Endodermal cell (in vitro differentiated cells): ENCODE results near the gene MRRF. TPM values are rescaled to one million over a fixed set of nuclear protein-coding genes. Genes with fewer than 3 reads are reported as not detected.

Experiments used
- DNase-seq: peaks from one replicate; pipeline ENCODE4 v3.0.0-alpha.2; 2017
- H3K27ac ChIP-seq: 2 replicates; pipeline ENCODE4 v1.5.1; 2013; ENCODE audit warnings: mild to moderate bottlenecking, low read depth, low read length, moderate library complexity
- H3K27me3 ChIP-seq: 2 replicates; pipeline ENCODE4 v1.6.1; 2013; ENCODE audit warnings: mild to moderate bottlenecking, low read length, moderate library complexity; ENCODE audit not compliant: insufficient read depth, control insufficient read depth, poor library complexity, severe bottlenecking
- H3K36me3 ChIP-seq: 2 replicates; pipeline ENCODE4 v1.7.0; 2013; ENCODE audit warnings: mild to moderate bottlenecking, low read length, moderate library complexity; ENCODE audit not compliant: control insufficient read depth, insufficient read depth
- H3K4me1 ChIP-seq: one replicate; pipeline ENCODE4 v1.7.0; 2013; ENCODE audit warnings: low read length; ENCODE audit not compliant: control insufficient read depth, insufficient read depth
- H3K4me3 ChIP-seq: 2 replicates; pipeline ENCODE4 v1.5.1; 2013; ENCODE audit warnings: mild to moderate bottlenecking, low read length, moderate library complexity
- H3K9ac ChIP-seq: 2 replicates; pipeline ENCODE4 v1.6.1; 2013; ENCODE audit warnings: mild to moderate bottlenecking, low read length, moderate library complexity; ENCODE audit not compliant: poor library complexity, severe bottlenecking; ENCODE audit errors: extremely low read depth
- H3K9me3 ChIP-seq: 2 replicates; pipeline ENCODE4 v1.6.1; 2013; ENCODE audit warnings: mild to moderate bottlenecking, low read length, moderate library complexity; ENCODE audit not compliant: control insufficient read depth
- H3K27ac Mint-ChIP-seq: 2 replicates; pipeline ENCODE4 v1.8.0; 2020; ENCODE audit warnings: mixed read lengths
- H3K27me3 Mint-ChIP-seq: 2 replicates; pipeline ENCODE4 v1.8.0; 2021; ENCODE audit warnings: mild to moderate bottlenecking, mixed read lengths; ENCODE audit not compliant: insufficient read depth
- H3K36me3 Mint-ChIP-seq: 2 replicates; pipeline ENCODE4 v1.8.0; 2020; ENCODE audit warnings: low read depth, mixed read lengths
- H3K4me1 Mint-ChIP-seq: 2 replicates; pipeline ENCODE4 v1.8.0; 2020; ENCODE audit warnings: mixed read lengths
- H3K4me3 Mint-ChIP-seq: 2 replicates; pipeline ENCODE4 v1.8.0; 2020; ENCODE audit warnings: mild to moderate bottlenecking, moderate library complexity, mixed read lengths
- H3K9me3 Mint-ChIP-seq: 2 replicates; pipeline ENCODE4 v1.8.0; 2020; ENCODE audit warnings: mild to moderate bottlenecking, mixed read lengths
- CTCF ChIP-seq: fragments of 200-600 bp; sonication (generic); conservative IDR thresholded peaks from 2 replicates; pipeline ENCODE4 v1.5.0; 2021; ENCODE audit warnings: antibody characterized with exemption, mild to moderate bottlenecking
- WGBS, 2 experiments: methylation state at CpG; one replicate each; pipeline versions ENCODE4 v1.1.5 to v1.1.7; 2013; ENCODE audit warnings: missing lambda C conversion rate in 2 of 2, mixed read lengths in 1 of 2; ENCODE audit not compliant: insufficient coverage in 1 of 2, insufficient read length in 1 of 2; 5-methylcytosine and 5-hydroxymethylcytosine counted together
- total RNA-seq, 2 donors: library from RNA; stranded (reverse); fragmentation: NEBNext Ultra II Directional in 1 of 2; extraction: Animal tissue kit (Norgen Biotek cat#: 25700) in 1 of 2; gene quantifications; 2 replicates in 1 of 2; 3 replicates in 1 of 2; pipeline ENCODE4 v1.2.1, GENCODE V29; 2021

MRRF gene
- total RNA-seq, 2 donors from 2014 or later = 25.8 to 27.6 TPM

DNA sequence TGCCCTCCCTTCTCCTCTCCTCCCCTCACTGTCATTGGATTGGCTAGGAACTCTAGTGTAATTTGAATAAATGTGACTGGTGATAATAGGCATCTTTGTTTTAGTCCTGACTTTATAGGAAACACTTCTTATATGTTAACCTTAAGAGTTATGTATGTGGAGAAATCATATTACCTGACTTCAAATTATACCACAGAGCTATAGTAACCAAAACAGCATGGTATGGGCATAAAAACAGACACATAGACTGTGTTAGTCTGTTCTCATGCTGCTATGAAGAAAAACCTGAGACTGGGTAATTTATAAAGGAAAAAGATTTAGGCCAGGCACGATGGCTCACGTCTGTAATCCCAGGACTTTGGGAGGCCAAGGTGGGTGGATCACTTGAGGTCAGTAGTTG, 9.4 kb downstream of the MRRF start:
- no peak overlapping the region for H3K27ac Mint-ChIP-seq
- WGBS, 2 experiments = 80 to 87% methylated on average over 2 of the region's 2 CpGs
- no peaks in the 10 kb centered on the region for H3K27me3 Mint-ChIP-seq

GRCh38 chr9:122276096-122276495, 11.4 kb downstream of the MRRF start:
- H3K27ac Mint-ChIP-seq = no peak overlapping the region
- H3K36me3 Mint-ChIP-seq = peaks cover 67% of the 10 kb centered on the region
- H3K9me3 Mint-ChIP-seq = peaks cover 19% of the 10 kb centered on the region
- 93 to 100% methylated on average over 3 to 6 of the region's 7 CpGs for WGBS, 2 experiments
- no peak overlapping the region for H3K4me3 Mint-ChIP-seq
- peaks cover 27% of the 10 kb centered on the region for H3K9me3 ChIP-seq
- no peaks in the 10 kb centered on the region for H3K4me1 Mint-ChIP-seq
- no peaks in the 10 kb centered on the region for H3K27me3 ChIP-seq
- H3K4me1 ChIP-seq = no peaks in the 10 kb centered on the region
- H3K36me3 ChIP-seq = peaks cover 62% of the 10 kb centered on the region
- no peak overlapping the region for H3K4me3 ChIP-seq
- no peaks in the 10 kb centered on the region for H3K27me3 Mint-ChIP-seq
- H3K27ac ChIP-seq = no peak overlapping the region
- no peak for TF ChIP-seq CTCF
- no peak for DNase-seq
- no peak overlapping the region for H3K9ac ChIP-seq

More for the DNA sequence above, 9.4 kb downstream of the MRRF start:
- H3K27me3 ChIP-seq = no peaks in the 10 kb centered on the region
- TF ChIP-seq CTCF = no peak
- peaks cover 27% of the 10 kb centered on the region for H3K9me3 ChIP-seq
- peaks cover 59% of the 10 kb centered on the region for H3K36me3 ChIP-seq
- Mint-ChIP-seq H3K4me1 (no peaks in the 10 kb centered on the region), H3K9me3 (peaks cover 19% of the 10 kb centered on the region), H3K4me3 (no peak overlapping the region), H3K36me3 (peaks cover 64% of the 10 kb centered on the region)
- no peak overlapping the region for H3K4me3 ChIP-seq
- H3K27ac ChIP-seq = no peak overlapping the region
- H3K4me1 ChIP-seq = no peaks in the 10 kb centered on the region
- DNase-seq = no peak
- H3K9ac ChIP-seq = no peak overlapping the region

DNA sequence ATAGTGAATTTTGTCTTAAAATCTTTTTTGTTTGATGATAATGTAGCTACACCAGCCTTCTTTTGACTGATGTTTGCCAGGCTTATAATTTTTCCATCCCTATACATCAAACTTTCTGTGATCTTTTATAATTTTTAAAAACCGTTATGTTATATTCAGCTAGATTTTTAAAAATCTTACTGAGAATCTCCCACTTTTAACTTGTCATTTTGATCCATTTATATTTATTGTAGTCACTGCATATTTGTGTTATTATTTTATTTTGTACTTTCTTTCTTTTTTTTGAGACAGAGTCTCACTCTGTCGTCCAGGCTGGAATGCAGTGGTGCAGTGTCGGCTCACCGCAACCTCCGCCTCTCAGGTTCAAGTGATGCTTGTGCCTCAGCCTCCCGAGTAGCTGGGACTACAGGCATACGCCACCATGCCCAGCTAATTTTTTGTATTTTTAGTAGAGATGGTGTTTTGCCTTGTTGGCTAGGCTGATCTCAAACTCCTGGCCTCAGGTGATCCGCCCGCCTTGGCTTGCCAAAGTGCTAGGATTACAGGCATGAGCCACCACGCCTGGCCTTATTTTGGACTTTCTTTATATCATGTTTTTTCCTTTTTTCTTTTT, 12.7 kb downstream of the MRRF start:
- Mint-ChIP-seq H3K9me3 (peaks cover 19% of the 10 kb centered on the region), H3K4me3 (no peak overlapping the region), H3K36me3 (peaks cover 67% of the 10 kb centered on the region), H3K27ac (no peak overlapping the region), H3K4me1 (peaks cover 2% of the 10 kb centered on the region), H3K27me3 (no peaks in the 10 kb centered on the region)
- no peak for DNase-seq
- H3K27me3 ChIP-seq = no peaks in the 10 kb centered on the region
- peaks cover 64% of the 10 kb centered on the region for H3K36me3 ChIP-seq
- peaks cover 27% of the 10 kb centered on the region for H3K9me3 ChIP-seq
- H3K27ac ChIP-seq = no peak overlapping the region
- H3K4me3 ChIP-seq = no peak overlapping the region
- no peak for TF ChIP-seq CTCF
- H3K4me1 ChIP-seq = no peaks in the 10 kb centered on the region
- H3K9ac ChIP-seq = no peak overlapping the region
- 95% methylated on average over 4 to 10 of the region's 10 CpGs for WGBS, 2 experiments
